ENCODE data around the gene GOLGA6A. TPM values are rescaled to one million over a fixed set of nuclear protein-coding genes. Genes with fewer than 3 reads are reported as not detected.
A peak's percentile ranks its signal among the peaks of the same experiment; 100 is the strongest.

Gene GOLGA6A
- total RNA-seq, 1 experiment from 2014 or later = not detected

DNA sequence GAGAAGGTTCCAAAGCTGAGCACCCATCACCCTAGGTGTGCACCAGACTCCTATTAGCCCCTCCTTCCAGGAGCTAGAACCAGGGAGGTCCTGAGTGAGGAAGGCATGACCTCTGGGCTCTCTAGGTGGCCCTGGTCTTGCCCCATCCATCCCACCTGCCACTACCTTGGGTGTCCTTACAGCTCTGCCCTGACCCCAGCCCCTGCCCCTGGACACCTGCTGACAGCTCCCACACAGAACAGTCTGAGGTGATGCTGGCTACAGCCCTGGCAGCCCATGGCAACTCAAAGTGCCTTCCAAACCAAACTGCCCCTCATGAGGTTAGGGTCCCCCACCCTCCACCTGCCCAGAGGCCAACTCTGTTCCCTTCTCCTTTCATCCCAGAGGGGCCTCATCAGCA lies 37.2 kb downstream of the GOLGA6A start:
- Mint-ChIP-seq H3K4me1 (ENCODE audit: low read depth, unreplicated experiment) (peaks cover 8% of the 10 kb centered on the region), H3K9me3 (ENCODE audit: low read depth, unreplicated experiment) (no peaks in the 10 kb centered on the region), H3K36me3 (ENCODE audit: insufficient read depth, unreplicated experiment) (peaks cover 23% of the 10 kb centered on the region), H3K4me3 (ENCODE audit: low read depth, unreplicated experiment) (no peak overlapping the region), H3K27ac (ENCODE audit: unreplicated experiment) (peak overlapping the region; percentile 3), H3K27me3 (ENCODE audit: unreplicated experiment) (no peaks in the 10 kb centered on the region)
- intact Hi-C loops (cut with micrococcal nuclease; ENCODE audit: unreplicated experiment) = no loop called here
- CTCF ChIA-PET = interaction anchor here (0.8 to 1.1 kb wide), 3 partner anchors 73 to 267 kb away, joined by 3 to 5 read pairs (median 3); no protein-coding TSS in a partner anchor
- DNase-seq = no peak
- TF ChIP-seq CTCF (IDR thresholded peaks at IDR 0.05; ENCODE audit: unreplicated experiment) = no peak
- no TSS peak for BruUV-seq (replicated peaks)

DNA sequence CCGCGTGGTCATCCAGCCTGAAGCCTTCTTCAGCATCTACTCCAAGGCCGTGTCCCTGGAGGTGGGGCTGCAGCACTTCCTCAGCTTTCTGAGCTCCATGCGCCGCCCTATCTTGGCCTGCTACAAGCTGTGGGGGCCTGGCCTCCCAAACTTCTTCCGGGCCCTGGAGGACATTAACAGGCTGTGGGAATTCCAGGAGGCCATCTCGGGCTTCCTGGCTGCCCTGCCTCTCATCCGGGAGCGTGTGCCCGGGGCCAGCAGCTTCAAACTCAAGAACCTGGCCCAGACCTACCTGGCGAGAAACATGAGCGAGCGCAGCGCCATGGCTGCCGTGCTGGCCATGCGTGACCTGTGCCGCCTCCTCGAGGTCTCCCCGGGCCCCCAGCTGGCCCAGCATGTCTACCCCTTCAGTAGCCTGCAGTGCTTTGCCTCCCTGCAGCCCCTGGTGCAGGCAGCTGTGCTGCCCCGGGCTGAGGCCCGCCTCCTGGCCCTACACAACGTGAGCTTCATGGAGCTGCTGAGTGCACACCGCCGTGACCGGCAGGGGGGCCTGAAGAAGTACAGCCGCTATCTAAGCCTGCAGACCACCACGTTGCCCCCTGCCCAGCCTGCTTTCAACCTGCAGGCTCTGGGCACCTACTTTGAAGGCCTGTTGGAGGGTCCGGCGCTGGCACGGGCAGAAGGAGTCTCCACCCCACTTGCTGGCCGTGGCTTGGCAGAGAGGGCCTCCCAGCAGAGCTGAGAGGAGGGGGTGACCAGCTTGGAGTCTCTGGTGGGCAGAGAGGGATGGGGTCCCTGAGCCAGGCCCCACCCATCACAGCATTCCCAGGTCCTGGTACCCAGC lies 37.9 kb downstream of the GOLGA6A start:
- Mint-ChIP-seq H3K27ac (ENCODE audit: unreplicated experiment) (no peak overlapping the region), H3K27me3 (ENCODE audit: unreplicated experiment) (no peaks in the 10 kb centered on the region), H3K4me1 (ENCODE audit: low read depth, unreplicated experiment) (peaks cover 8% of the 10 kb centered on the region), H3K36me3 (ENCODE audit: insufficient read depth, unreplicated experiment) (peaks cover 23% of the 10 kb centered on the region), H3K4me3 (ENCODE audit: low read depth, unreplicated experiment) (no peak overlapping the region), H3K9me3 (ENCODE audit: low read depth, unreplicated experiment) (no peaks in the 10 kb centered on the region)
- DNase-seq = no peak
- TF ChIP-seq CTCF (IDR thresholded peaks at IDR 0.05; ENCODE audit: unreplicated experiment) = no peak
- CTCF ChIA-PET = interaction anchor here (0.9 kb wide), 1 partner anchor 72 kb away, joined by 3 read pairs; no protein-coding TSS in a partner anchor
- intact Hi-C loops (cut with micrococcal nuclease; ENCODE audit: unreplicated experiment) = no loop called here
- no TSS peak for BruUV-seq (replicated peaks)

- BruUV-seq (replicated peaks) = no TSS peak
- DNase-seq = no peak
- no peak overlapping the region for H3K27ac Mint-ChIP-seq (ENCODE audit: unreplicated experiment)
- CTCF ChIA-PET = no interaction called here
- H3K27me3 Mint-ChIP-seq (ENCODE audit: unreplicated experiment) = no peaks in the 10 kb centered on the region
- intact Hi-C loops (cut with micrococcal nuclease; ENCODE audit: unreplicated experiment) = no loop called here
- H3K9me3 Mint-ChIP-seq (ENCODE audit: low read depth, unreplicated experiment) = no peaks in the 10 kb centered on the region
- H3K4me3 Mint-ChIP-seq (ENCODE audit: low read depth, unreplicated experiment) = no peak overlapping the region
- H3K4me1 Mint-ChIP-seq (ENCODE audit: low read depth, unreplicated experiment) = peaks cover 8% of the 10 kb centered on the region
- no peak for TF ChIP-seq CTCF (IDR thresholded peaks at IDR 0.05; ENCODE audit: unreplicated experiment)
- peaks cover 28% of the 10 kb centered on the region for H3K36me3 Mint-ChIP-seq (ENCODE audit: insufficient read depth, unreplicated experiment)
Observed at GRCh38 chr15:74043425-74044266, 38.7 kb downstream of the GOLGA6A start.

GRCh38 chr15:74042603-74043424 lies 39.5 kb downstream of the GOLGA6A start:
- no peak overlapping the region for H3K4me3 Mint-ChIP-seq (ENCODE audit: low read depth, unreplicated experiment)
- intact Hi-C loops (cut with micrococcal nuclease; ENCODE audit: unreplicated experiment) = no loop called here
- H3K36me3 Mint-ChIP-seq (ENCODE audit: insufficient read depth, unreplicated experiment) = peaks cover 23% of the 10 kb centered on the region
- CTCF ChIA-PET = no interaction called here
- no peak for TF ChIP-seq CTCF (IDR thresholded peaks at IDR 0.05; ENCODE audit: unreplicated experiment)
- no peak for DNase-seq
- no peak overlapping the region for H3K27ac Mint-ChIP-seq (ENCODE audit: unreplicated experiment)
- peaks cover 1% of the 10 kb centered on the region for H3K4me1 Mint-ChIP-seq (ENCODE audit: low read depth, unreplicated experiment)
- BruUV-seq (replicated peaks) = no TSS peak
- no peaks in the 10 kb centered on the region for H3K9me3 Mint-ChIP-seq (ENCODE audit: low read depth, unreplicated experiment)
- H3K27me3 Mint-ChIP-seq (ENCODE audit: unreplicated experiment) = no peaks in the 10 kb centered on the region
